Measurements from ENCODE around the gene UGT1A9.

DNA sequence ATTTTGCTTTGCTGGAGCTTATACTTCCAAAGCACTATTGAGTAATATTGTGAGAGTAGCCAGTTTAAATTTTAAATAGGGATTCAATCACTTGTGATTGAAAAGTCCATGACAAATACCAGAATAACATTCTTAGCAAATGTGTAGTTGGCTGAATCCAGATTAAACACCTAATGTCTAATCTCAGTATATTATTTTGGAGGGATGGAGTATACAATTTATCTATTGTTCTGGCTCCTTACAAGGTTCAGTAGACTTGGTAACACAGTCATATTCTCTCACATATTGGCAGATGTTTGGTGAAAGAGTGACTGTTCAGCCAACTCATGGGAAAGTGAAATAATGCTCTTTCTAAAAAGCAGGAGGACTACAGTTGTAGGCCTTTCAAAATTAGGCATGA lies 2.2 kb downstream of the UGT1A9 start:
- TF ChIP-seq, protein P1, sequence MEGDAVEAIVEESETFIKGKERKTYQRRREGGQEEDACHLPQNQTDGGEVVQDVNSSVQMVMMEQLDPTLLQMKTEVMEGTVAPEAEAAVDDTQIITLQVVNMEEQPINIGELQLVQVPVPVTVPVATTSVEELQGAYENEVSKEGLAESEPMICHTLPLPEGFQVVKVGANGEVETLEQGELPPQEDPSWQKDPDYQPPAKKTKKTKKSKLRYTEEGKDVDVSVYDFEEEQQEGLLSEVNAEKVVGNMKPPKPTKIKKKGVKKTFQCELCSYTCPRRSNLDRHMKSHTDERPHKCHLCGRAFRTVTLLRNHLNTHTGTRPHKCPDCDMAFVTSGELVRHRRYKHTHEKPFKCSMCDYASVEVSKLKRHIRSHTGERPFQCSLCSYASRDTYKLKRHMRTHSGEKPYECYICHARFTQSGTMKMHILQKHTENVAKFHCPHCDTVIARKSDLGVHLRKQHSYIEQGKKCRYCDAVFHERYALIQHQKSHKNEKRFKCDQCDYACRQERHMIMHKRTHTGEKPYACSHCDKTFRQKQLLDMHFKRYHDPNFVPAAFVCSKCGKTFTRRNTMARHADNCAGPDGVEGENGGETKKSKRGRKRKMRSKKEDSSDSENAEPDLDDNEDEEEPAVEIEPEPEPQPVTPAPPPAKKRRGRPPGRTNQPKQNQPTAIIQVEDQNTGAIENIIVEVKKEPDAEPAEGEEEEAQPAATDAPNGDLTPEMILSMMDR (IDR thresholded peaks at IDR 0.05), result no peak
- TF ChIP-seq EP300 (IDR thresholded peaks at IDR 0.05) (no peak), POLR2A (IDR thresholded peaks at IDR 0.05; ENCODE audit: low read depth) (no peak)

All from esophagus muscularis mucosa (tissue), 4 donors.